NCI-H2029 (cell line): ENCODE measurements around the gene PEX6.

Source experiments
- DNase-seq: peaks from one replicate; lab custom pipeline; 2025; lab: John Stamatoyannopoulos, UW

PEX6 gene

GRCh38 chr6:42933205-42933604 lies 45.8 kb downstream of the PEX6 start:
- no peak for DNase-seq

GRCh38 chr6:42932412-42932811 lies 46.6 kb downstream of the PEX6 start:
- DNase-seq, result no peak

GRCh38 chr6:42929821-42930360 lies 49.1 kb downstream of the PEX6 start:
- peak; percentile 43 for DNase-seq

- DNase-seq, result peak; percentile 94
Observed at GRCh38 chr6:42928986-42929820, 49.8 kb downstream of the PEX6 start, which contains the start of gene CNPY3. CNPY3 (plus strand) TSS chr6:42929480; CDS start chr6:42929571, 91 bp downstream.

GRCh38 chr6:42925248-42925857 lies 53.6 kb downstream of the PEX6 start:
- DNase-seq, result no peak

GRCh38 chr6:42923666-42924065 lies 55.3 kb downstream of the PEX6 start:
- DNase-seq, result no peak

- no peak for DNase-seq
Observed at GRCh38 chr6:42921801-42922200, 57.2 kb downstream of the PEX6 start.

GRCh38 chr6:42916288-42916687 lies 62.7 kb downstream of the PEX6 start:
- DNase-seq, result no peak

GRCh38 chr6:42915732-42916131 lies 63.2 kb downstream of the PEX6 start, which contains the start of gene PTCRA:
PTCRA (plus strand) TSS chr6:42916053; CDS start chr6:42916070, 17 bp downstream.
- DNase-seq, result no peak

- DNase-seq, result no peak
Observed at GRCh38 chr6:42914546-42914945, 64.4 kb downstream of the PEX6 start.
